CD14-positive monocyte (primary cell): ENCODE data around the gene APOA1. TPM values are rescaled to one million over a fixed set of nuclear protein-coding genes. Genes with fewer than 3 reads are reported as not detected.
A peak's percentile ranks its signal among the peaks of the same experiment; 100 is the strongest.

Source experiments
- DNase-seq, 3 donors: peaks; one replicate each; pipeline ENCODE4 v3.0.0-alpha.2; 2011 to 2022
- H2AFZ ChIP-seq: 2 replicates; pipeline ENCODE4 v1.6.0; 2012; ENCODE audit warnings: mild to moderate bottlenecking, low read depth, low read length, inconsistent platforms; ENCODE audit not compliant: insufficient read depth, poor library complexity, severe bottlenecking
- H3K27ac ChIP-seq, 2 donors: 1 replicate in 1 of 2; 2 replicates in 1 of 2; pipeline ENCODE4 v1.5.1; 2012 to 2013; ENCODE audit warnings: low read length in 2 of 2, control low read depth in 1 of 2, inconsistent platforms in 1 of 2, low read depth in 1 of 2, mild to moderate bottlenecking in 1 of 2
- H3K27me3 ChIP-seq, 2 donors: one replicate each; pipeline versions ENCODE4 v1.6.0 to v1.6.1; 2011 to 2013; ENCODE audit warnings: low read length in 2 of 2; ENCODE audit not compliant: control insufficient read depth in 2 of 2, insufficient read depth in 2 of 2
- H3K36me3 ChIP-seq, 2 donors: replicated peaks in 1 of 2; 1 replicate in 1 of 2; 2 replicates in 1 of 2; pipeline versions ENCODE4 v1.5.1 to v1.6.1; 2012 to 2013; ENCODE audit warnings: low read length in 2 of 2, control low read depth in 1 of 2, inconsistent platforms in 1 of 2, mild to moderate bottlenecking in 1 of 2; ENCODE audit not compliant: insufficient read depth in 2 of 2, control insufficient read depth in 1 of 2
- H3K4me1 ChIP-seq, 2 donors: 1 replicate in 1 of 2; 2 replicates in 1 of 2; pipeline versions ENCODE4 v1.5.1 to v1.6.1; 2012 to 2013; ENCODE audit warnings: low read length in 2 of 2, control low read depth in 1 of 2, inconsistent platforms in 1 of 2, mild to moderate bottlenecking in 1 of 2, moderate library complexity in 1 of 2; ENCODE audit not compliant: insufficient read depth in 2 of 2, control insufficient read depth in 1 of 2
- H3K4me2 ChIP-seq: replicated peaks from 2 replicates; pipeline ENCODE3; 2012; ENCODE audit warnings: low read length, moderate library complexity, mild to moderate bottlenecking; ENCODE audit not compliant: poor library complexity, severe bottlenecking; ENCODE audit errors: extremely low read depth
- H3K4me3 ChIP-seq, 3 experiments: fragments of 200-600 bp in 1 of 3; sonication (generic) in 1 of 3; replicated peaks in 1 of 3; 1 replicate in 2 of 3; 2 replicates in 1 of 3; pipeline ENCODE4 v1.5.1; 2011 to 2013; ENCODE audit warnings: low read length in 3 of 3, mild to moderate bottlenecking in 3 of 3, control low read depth in 2 of 3, low read depth in 2 of 3, inconsistent platforms in 1 of 3, moderate library complexity in 1 of 3
- H3K79me2 ChIP-seq: 2 replicates; pipeline ENCODE4 v1.6.0; 2012; ENCODE audit warnings: mild to moderate bottlenecking, control low read depth, inconsistent platforms, low read length, moderate library complexity; ENCODE audit not compliant: insufficient read depth
- H3K9ac ChIP-seq: 2 replicates; pipeline ENCODE4 v1.6.0; 2017; ENCODE audit warnings: low read length, mild to moderate bottlenecking; ENCODE audit not compliant: insufficient read depth, poor library complexity, severe bottlenecking
- H3K9me3 ChIP-seq, 2 donors: replicated peaks in 1 of 2; 1 replicate in 1 of 2; 2 replicates in 1 of 2; pipeline versions ENCODE4 v1.5.1 to v1.6.1; 2012 to 2013; ENCODE audit warnings: low read length in 2 of 2, control low read depth in 1 of 2; ENCODE audit not compliant: control insufficient read depth in 1 of 2, insufficient read depth in 1 of 2
- H4K20me1 ChIP-seq: 2 replicates; pipeline ENCODE4 v1.6.0; 2012; ENCODE audit warnings: mild to moderate bottlenecking, low read length, control low read depth, moderate library complexity; ENCODE audit not compliant: insufficient read depth
- H3K27ac Mint-ChIP-seq, 7 donors: one replicate each; pipeline ENCODE4 v1.8.0; 2020; ENCODE audit warnings: mild to moderate bottlenecking in 7 of 7, mixed read lengths in 7 of 7, moderate library complexity in 6 of 7, inconsistent platforms in 2 of 7
- H3K27me3 Mint-ChIP-seq, 3 donors: one replicate each; pipeline ENCODE4 v1.8.0; 2021 to 2022; ENCODE audit warnings: low read depth in 3 of 3, mild to moderate bottlenecking in 3 of 3, mixed read lengths in 3 of 3, moderate library complexity in 3 of 3, inconsistent platforms in 1 of 3
- H3K36me3 Mint-ChIP-seq, 2 donors: one replicate each; pipeline ENCODE4 v1.8.0; 2020; ENCODE audit warnings: mixed read lengths in 2 of 2, inconsistent platforms in 1 of 2, mild to moderate bottlenecking in 1 of 2
- H3K4me1 Mint-ChIP-seq: one replicate; pipeline ENCODE4 v1.8.0; 2020; ENCODE audit warnings: mild to moderate bottlenecking, mixed read lengths
- H3K4me3 Mint-ChIP-seq, 2 donors: one replicate each; pipeline ENCODE4 v1.8.0; 2020; ENCODE audit warnings: mild to moderate bottlenecking in 2 of 2, mixed read lengths in 2 of 2, moderate library complexity in 1 of 2
- H3K9me3 Mint-ChIP-seq, 7 donors: one replicate each; pipeline ENCODE4 v1.8.0; 2020 to 2022; ENCODE audit warnings: mixed read lengths in 7 of 7, mild to moderate bottlenecking in 6 of 7, moderate library complexity in 6 of 7, inconsistent platforms in 2 of 7
- WGBS: methylation state at CpG from one replicate; pipeline ENCODE4 v1.1.5; 2013; ENCODE audit warnings: missing lambda C conversion rate; ENCODE audit not compliant: insufficient coverage; 5-methylcytosine and 5-hydroxymethylcytosine counted together
- intact Hi-C, 2 donors: fragments of 100-400 bp; cut with micrococcal nuclease; formaldehyde crosslinking; loops; one replicate each; pipeline versions ENCODE4 v1.15.0 to v1.15.1; 2023
- polyA plus RNA-seq, 3 donors: library from polyadenylated mRNA; depleted of rRNA in 1 of 3; unstranded in 2 of 3; stranded (reverse) in 1 of 3; fragments of 300-500 nt in 2 of 3; fragments of >200 nt in 1 of 3; fragmentation: Illumina TruSeq in 2 of 3; gene quantifications; 1 replicate in 2 of 3; 2 replicates in 1 of 3; pipeline ENCODE4 v1.2.3, GENCODE V29; 2012 to 2021
- TF ChIP-seq, protein P1 (sequence below): fragments of 200-600 bp; IDR thresholded peaks from one replicate; pipeline ENCODE4 v1.8.0; 2022; ENCODE audit warnings: antibody characterized with exemption, mild to moderate bottlenecking

APOA1 gene
- polyA plus RNA-seq, 3 donors: 0.29 TPM; not detected in 2

DNA sequence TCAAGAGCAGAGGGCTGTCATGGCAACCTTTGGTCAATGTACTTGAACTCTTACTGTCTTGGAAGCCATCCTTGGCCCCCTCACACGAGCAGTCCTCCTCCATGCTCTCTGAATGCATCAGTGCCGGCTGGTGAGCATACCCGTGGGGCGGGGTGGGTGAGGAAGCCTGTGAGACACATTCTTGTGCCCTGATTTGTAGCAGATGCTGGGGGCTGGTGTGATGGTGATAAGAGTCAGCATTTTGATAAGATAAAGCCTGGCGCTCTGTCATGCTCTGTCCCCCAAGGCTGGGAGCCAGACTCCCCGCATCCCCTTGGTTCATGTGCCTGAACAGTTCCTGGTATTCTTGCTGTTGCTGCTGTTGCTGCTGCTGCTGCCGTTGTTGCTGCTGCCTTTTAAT is 20.5 kb upstream of the APOA1 start:
- TF ChIP-seq, protein P1, sequence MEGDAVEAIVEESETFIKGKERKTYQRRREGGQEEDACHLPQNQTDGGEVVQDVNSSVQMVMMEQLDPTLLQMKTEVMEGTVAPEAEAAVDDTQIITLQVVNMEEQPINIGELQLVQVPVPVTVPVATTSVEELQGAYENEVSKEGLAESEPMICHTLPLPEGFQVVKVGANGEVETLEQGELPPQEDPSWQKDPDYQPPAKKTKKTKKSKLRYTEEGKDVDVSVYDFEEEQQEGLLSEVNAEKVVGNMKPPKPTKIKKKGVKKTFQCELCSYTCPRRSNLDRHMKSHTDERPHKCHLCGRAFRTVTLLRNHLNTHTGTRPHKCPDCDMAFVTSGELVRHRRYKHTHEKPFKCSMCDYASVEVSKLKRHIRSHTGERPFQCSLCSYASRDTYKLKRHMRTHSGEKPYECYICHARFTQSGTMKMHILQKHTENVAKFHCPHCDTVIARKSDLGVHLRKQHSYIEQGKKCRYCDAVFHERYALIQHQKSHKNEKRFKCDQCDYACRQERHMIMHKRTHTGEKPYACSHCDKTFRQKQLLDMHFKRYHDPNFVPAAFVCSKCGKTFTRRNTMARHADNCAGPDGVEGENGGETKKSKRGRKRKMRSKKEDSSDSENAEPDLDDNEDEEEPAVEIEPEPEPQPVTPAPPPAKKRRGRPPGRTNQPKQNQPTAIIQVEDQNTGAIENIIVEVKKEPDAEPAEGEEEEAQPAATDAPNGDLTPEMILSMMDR: no peak
- 100% methylated on average over 6 of the region's 7 CpGs for WGBS
- Mint-ChIP-seq H3K4me1 (peaks cover 22% of the 10 kb centered on the region), H3K36me3 (peaks cover 76 to 91% of the 10 kb centered on the region in 2 donors), H3K9me3 (no peaks in the 10 kb centered on the region), H3K4me3 (no peak overlapping the region), H3K27ac (peak overlapping the region in 2 of 7 donors; percentile 26 to 30), H3K27me3 (no peaks in the 10 kb centered on the region)
- intact Hi-C loops: no loop called here
- Histone ChIP-seq H3K27me3 (no peaks in the 10 kb centered on the region), H3K27ac (peak overlapping the region in 1 of 2 donors; percentile 22), H3K4me3 (no peak overlapping the region), H3K4me2 (no peak overlapping the region), H3K79me2 (peaks cover 7% of the 10 kb centered on the region), H3K9me3 (no peaks in the 10 kb centered on the region), H2AFZ (no peak overlapping the region), H3K9ac (no peak overlapping the region), H3K4me1 (peaks cover 17 to 27% of the 10 kb centered on the region in 2 donors), H3K36me3 (peaks cover 68 to 82% of the 10 kb centered on the region in 2 donors), H4K20me1 (peaks cover 33% of the 10 kb centered on the region)
- DNase-seq: no peak

DNA sequence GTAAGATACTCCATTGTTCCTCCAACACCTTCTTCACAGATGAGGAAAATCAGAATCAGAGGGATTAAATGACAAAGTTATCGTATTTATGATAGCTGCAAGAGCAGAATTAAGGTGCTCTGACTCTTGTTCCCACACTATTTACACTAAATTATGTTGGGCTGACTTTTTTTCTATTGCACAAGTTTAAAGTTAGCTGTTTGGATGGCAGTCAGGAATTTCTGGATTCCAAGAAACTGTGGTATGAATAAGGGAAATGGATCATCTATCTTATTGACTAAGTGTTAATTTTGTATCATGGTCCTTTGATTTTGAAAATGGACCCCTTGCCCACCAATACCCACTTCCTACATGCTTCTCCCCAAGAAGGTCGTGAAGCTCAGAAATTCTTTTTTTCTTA is 19.9 kb upstream of the APOA1 start:
- Histone ChIP-seq H3K4me1 (peaks cover 23 to 33% of the 10 kb centered on the region in 2 donors), H3K27ac (peak overlapping the region in 1 of 2 donors; percentile 22), H3K27me3 (no peaks in the 10 kb centered on the region), H4K20me1 (peaks cover 38% of the 10 kb centered on the region), H3K9ac (no peak overlapping the region), H2AFZ (no peak overlapping the region), H3K9me3 (no peaks in the 10 kb centered on the region), H3K4me3 (no peak overlapping the region), H3K4me2 (no peak overlapping the region), H3K36me3 (peaks cover 62 to 76% of the 10 kb centered on the region in 2 donors), H3K79me2 (peaks cover 7% of the 10 kb centered on the region)
- Mint-ChIP-seq H3K27ac (peak overlapping the region in 1 of 7 donors; percentile 3), H3K27me3 (no peaks in the 10 kb centered on the region), H3K9me3 (no peaks in the 10 kb centered on the region), H3K4me1 (peaks cover 29% of the 10 kb centered on the region), H3K36me3 (peaks cover 74 to 89% of the 10 kb centered on the region in 2 donors), H3K4me3 (no peak overlapping the region)
- intact Hi-C loops: no loop called here
- TF ChIP-seq, protein P1: no peak
- DNase-seq: no peak
- no CpG with 5 or more reads among the region's 2 CpGs for WGBS
